ENCODE results near the gene MAST1. TPM values are rescaled to one million over a fixed set of nuclear protein-coding genes. Genes with fewer than 3 reads are reported as not detected.
"Not testable (repeated sequence)": the region's sequence is repeated elsewhere in the genome, so short reads cannot be mapped to it uniquely, and the experiment has no call there.

Gene MAST1
- total RNA-seq, 2 donors from 2014 or later: 1.3 to 2.4 TPM

- no peak overlapping the region for H3K4me3 ChIP-seq
- H3K27me3 ChIP-seq (replicated peaks; ENCODE audit: insufficient read depth): no peaks in the 10 kb centered on the region
- no peaks in the 10 kb centered on the region for H3K36me3 ChIP-seq
- H3K4me1 ChIP-seq (replicated peaks): no peaks in the 10 kb centered on the region
- H3K27ac ChIP-seq: no peak overlapping the region
- intact Hi-C loops (cut with DNase I): loop anchor here (10.0 kb wide), 1 partner anchor 48 kb away; the partner anchor contains the start of genes CALR and FARSA
- no peak for DNase-seq (ENCODE audit: low spot score)
- WGBS: 82% methylated on average over 5 of the region's 5 CpGs
- TF ChIP-seq CTCF (IDR thresholded peaks at IDR 0.05) (no peak), POLR2A (IDR thresholded peaks at IDR 0.05) (no peak), POLR2AphosphoS5 (IDR thresholded peaks at IDR 0.05) (no peak)
- no peaks in the 10 kb centered on the region for H3K9me3 ChIP-seq
These were observed 48.3 kb downstream of the MAST1 start for GRCh38 chr19:12886651-12886968.

- H3K4me3 ChIP-seq: peak within 1 kb of the TSS in 1 of 2 donors; percentile 41
- 74% methylated on average over 17 of the region's 17 CpGs for WGBS
- intact Hi-C loops (cut with DNase I): loop anchor here (10.0 kb wide), 1 partner anchor 48 kb away; the partner anchor contains the start of genes CALR and FARSA
These were observed 48.8 kb downstream of the MAST1 start, which contains the start of gene KLF1 for GRCh38 chr19:12886969-12887747. TSS of gene KLF1 (minus strand) at chr19:12887201. CDS start at chr19:12887140, 61 bp downstream.

GRCh38 chr19:12888006-12888603 is 49.8 kb downstream of the MAST1 start:
- DNase-seq (ENCODE audit: low spot score): no peak
- Histone ChIP-seq H3K4me3 (no peak overlapping the region), H3K4me1 (replicated peaks) (peaks cover 6% of the 10 kb centered on the region), H3K27ac (no peak overlapping the region), H3K9me3 (no peaks in the 10 kb centered on the region), H3K27me3 (replicated peaks; ENCODE audit: insufficient read depth) (no peaks in the 10 kb centered on the region), H3K36me3 (no peaks in the 10 kb centered on the region)
- TF ChIP-seq POLR2AphosphoS5 (IDR thresholded peaks at IDR 0.05): no peak
- TF ChIP-seq CTCF (IDR thresholded peaks at IDR 0.05): no peak
- no peak for TF ChIP-seq POLR2A (IDR thresholded peaks at IDR 0.05)
- WGBS: 74% methylated on average over 5 of the region's 5 CpGs
- intact Hi-C loops (cut with DNase I): loop anchor here (10.0 kb wide), 1 partner anchor 47 kb away; the partner anchor contains the start of genes CALR and FARSA

More at GRCh38 chr19:12886969-12887747, 48.8 kb downstream of the MAST1 start, which contains the start of gene KLF1:
- TF ChIP-seq POLR2AphosphoS5 (IDR thresholded peaks at IDR 0.05) (no peak), POLR2A (IDR thresholded peaks at IDR 0.05) (no peak), CTCF (IDR thresholded peaks at IDR 0.05) (no peak)
- H3K27ac ChIP-seq: peak within 1 kb of the TSS in 1 of 2 donors; percentile 68
- no peak for DNase-seq (ENCODE audit: low spot score)
- H3K9me3 ChIP-seq: no peaks in the 10 kb centered on the region
- H3K27me3 ChIP-seq (replicated peaks; ENCODE audit: insufficient read depth): no peaks in the 10 kb centered on the region
- H3K4me1 ChIP-seq (replicated peaks): peaks cover 3% of the 10 kb centered on the region
- H3K36me3 ChIP-seq: no peaks in the 10 kb centered on the region

GRCh38 chr19:12890299-12890786 is 52.0 kb downstream of the MAST1 start:
- H3K4me3 ChIP-seq; H3K36me3 ChIP-seq; DNase-seq (ENCODE audit: low spot score); H3K4me1 ChIP-seq (replicated peaks); intact Hi-C loops (cut with DNase I); H3K27me3 ChIP-seq (replicated peaks; ENCODE audit: insufficient read depth); H3K9me3 ChIP-seq: not testable (repeated sequence)
- peak overlapping the region; percentile 66 to 70 for H3K27ac ChIP-seq
- WGBS: 25% methylated on average over 10 of the region's 10 CpGs

GRCh38 chr19:12890787-12891552 is 52.7 kb downstream of the MAST1 start, which contains the start of gene GCDH:
TSS of gene GCDH (plus strand) at chr19:12891160. CDS start at chr19:12891305, 145 bp downstream.
- DNase-seq (ENCODE audit: low spot score): peak; percentile 99
- intact Hi-C loops (cut with DNase I): no loop called here
- WGBS: under 1% methylated on average over 48 of the region's 49 CpGs
- H3K36me3 ChIP-seq: peaks cover 0 to under 1% of the 10 kb centered on the region in 2 donors
- peak within 1 kb of the TSS; percentile 66 to 70 for H3K27ac ChIP-seq
- peaks cover 6% of the 10 kb centered on the region for H3K4me1 ChIP-seq (replicated peaks)
- H3K4me3 ChIP-seq: peak within 1 kb of the TSS; percentile 79 to 94
- no peaks in the 10 kb centered on the region for H3K9me3 ChIP-seq
- TF ChIP-seq CTCF (IDR thresholded peaks at IDR 0.05): no peak
- peak; percentile 60 for TF ChIP-seq POLR2A (IDR thresholded peaks at IDR 0.05)
- peak; percentile 98 for TF ChIP-seq POLR2AphosphoS5 (IDR thresholded peaks at IDR 0.05)
- H3K27me3 ChIP-seq (replicated peaks; ENCODE audit: insufficient read depth): no peaks in the 10 kb centered on the region

All from prostate gland (tissue), 2 donors.